ENCODE results near the gene HNRNPA1.

The HNRNPA1 gene

GRCh38 chr12:54286042-54287030 lies 5.8 kb downstream of the HNRNPA1 start:
- Histone ChIP-seq H3K9ac (ENCODE audit: low read depth, low read length, poor library complexity, severe bottlenecking) (peak overlapping the region; percentile 93), H3K4me2 (ENCODE audit: low read depth, low read length, poor library complexity, severe bottlenecking) (peak overlapping the region; percentile 96), H3K79me2 (ENCODE audit: insufficient read depth, low read length) (peaks cover 90% of the 10 kb centered on the region), H3F3A (ENCODE audit: low read depth) (peaks cover 48% of the 10 kb centered on the region), H3K36me3 (ENCODE audit: insufficient read depth, low read length) (peaks cover 77% of the 10 kb centered on the region), H2AFZ (ENCODE audit: low read length) (no peak overlapping the region), H3K4me1 (ENCODE audit: insufficient read depth, low read length, poor library complexity, severe bottlenecking) (peaks cover 35% of the 10 kb centered on the region), H3K27me3 (ENCODE audit: insufficient read depth, low read length, poor library complexity, severe bottlenecking) (peaks cover 10% of the 10 kb centered on the region), H3K4me3 (ENCODE audit: low read length, poor library complexity, severe bottlenecking) (peak overlapping the region; percentile 76), H4K20me1 (ENCODE audit: insufficient read depth, low read length, poor library complexity, severe bottlenecking) (peaks cover 78% of the 10 kb centered on the region), H3K9me2 (replicated peaks; ENCODE audit: low read depth, low read length) (no peaks in the 10 kb centered on the region), H3K9me3 (ENCODE audit: insufficient read depth, low read depth, low read length) (no peaks in the 10 kb centered on the region)
- TF ChIP-seq EZH2phosphoT487 (IDR thresholded peaks at IDR 0.05; ENCODE audit: borderline replicate concordance) (no peak), CTCF (conservative IDR thresholded peaks at IDR 0.05; ENCODE audit: low read length) (no peak)

- no peak overlapping the region for H3K9ac ChIP-seq (ENCODE audit: low read depth, low read length, poor library complexity, severe bottlenecking)
- H3K4me2 ChIP-seq (ENCODE audit: low read depth, low read length, poor library complexity, severe bottlenecking) = peak overlapping the region; percentile 96
Observed at GRCh38 chr12:54287261-54288157, 7.0 kb downstream of the HNRNPA1 start.

More at GRCh38 chr12:54287261-54288157, 7.0 kb downstream of the HNRNPA1 start:
- H4K20me1 ChIP-seq (ENCODE audit: insufficient read depth, low read length, poor library complexity, severe bottlenecking) = peaks cover 73% of the 10 kb centered on the region
- H3K4me3 ChIP-seq (ENCODE audit: low read length, poor library complexity, severe bottlenecking) = peak overlapping the region; percentile 76
- H3K9me2 ChIP-seq (replicated peaks; ENCODE audit: low read depth, low read length) = no peaks in the 10 kb centered on the region
- peaks cover 90% of the 10 kb centered on the region for H3K79me2 ChIP-seq (ENCODE audit: insufficient read depth, low read length)
- no peaks in the 10 kb centered on the region for H3K9me3 ChIP-seq (ENCODE audit: insufficient read depth, low read depth, low read length)
- H3K4me1 ChIP-seq (ENCODE audit: insufficient read depth, low read length, poor library complexity, severe bottlenecking) = peaks cover 32% of the 10 kb centered on the region
- H3K27me3 ChIP-seq (ENCODE audit: insufficient read depth, low read length, poor library complexity, severe bottlenecking) = peaks cover 5% of the 10 kb centered on the region
- no peak overlapping the region for H2AFZ ChIP-seq (ENCODE audit: low read length)
- H3K36me3 ChIP-seq (ENCODE audit: insufficient read depth, low read length) = peaks cover 77% of the 10 kb centered on the region
- peaks cover 48% of the 10 kb centered on the region for H3F3A ChIP-seq (ENCODE audit: low read depth)
- TF ChIP-seq EZH2phosphoT487 (IDR thresholded peaks at IDR 0.05; ENCODE audit: borderline replicate concordance) (no peak), CTCF (conservative IDR thresholded peaks at IDR 0.05; ENCODE audit: low read length) (no peak)
